Calu3 (cell line): ENCODE data around the gene PLBD2. TPM values are rescaled to one million over a fixed set of nuclear protein-coding genes. Genes with fewer than 3 reads are reported as not detected.
A peak's percentile ranks its signal among the peaks of the same experiment; 100 is the strongest.
"Not testable (repeated sequence)": the region's sequence is repeated elsewhere in the genome, so short reads cannot be mapped to it uniquely, and the experiment has no call there.

Experiments used
- BruUV-seq: library from RNA; stranded (reverse); fragments of 400-500 nt; replicated peaks from 2 replicates; lab custom pipeline; 2021; lab: Mats Ljungman, UMichigan
- CTCF ChIA-PET: fragments of 300-600 bp; sonication (Branson Sonifier 250); formaldehyde crosslinking; loops from one replicate; lab custom pipeline; 2022; ENCODE audit warnings: antibody characterized with exemption; lab: Charles Lee
- DNase-seq: peaks from one replicate; pipeline ENCODE4 v3.0.0; 2022
- H3K27ac Mint-ChIP-seq: one replicate; pipeline ENCODE4 v1.8.0; 2022; ENCODE audit warnings: mixed read lengths; ENCODE audit not compliant: unreplicated experiment
- H3K27me3 Mint-ChIP-seq: one replicate; pipeline ENCODE4 v1.8.0; 2022; ENCODE audit warnings: mixed read lengths; ENCODE audit not compliant: unreplicated experiment
- H3K36me3 Mint-ChIP-seq: one replicate; pipeline ENCODE4 v1.8.0; 2022; ENCODE audit warnings: mild to moderate bottlenecking, moderate library complexity, mixed read lengths; ENCODE audit not compliant: insufficient read depth, unreplicated experiment
- H3K4me1 Mint-ChIP-seq: one replicate; pipeline ENCODE4 v1.8.0; 2022; ENCODE audit warnings: mild to moderate bottlenecking, low read depth, mixed read lengths; ENCODE audit not compliant: unreplicated experiment
- H3K4me3 Mint-ChIP-seq: one replicate; pipeline ENCODE4 v1.8.0; 2022; ENCODE audit warnings: mild to moderate bottlenecking, low read depth, moderate library complexity, mixed read lengths; ENCODE audit not compliant: unreplicated experiment
- H3K9me3 Mint-ChIP-seq: one replicate; pipeline ENCODE4 v1.8.0; 2022; ENCODE audit warnings: low read depth, mixed read lengths; ENCODE audit not compliant: unreplicated experiment
- CTCF ChIP-seq: fragments of 200-600 bp; IDR thresholded peaks from one replicate; pipeline ENCODE4 v1.8.0; 2022; ENCODE audit warnings: antibody characterized with exemption; ENCODE audit not compliant: unreplicated experiment
- intact Hi-C: fragments of 100-400 bp; cut with micrococcal nuclease; formaldehyde crosslinking; loops from one replicate; pipeline ENCODE4 v1.10.0; 2022; ENCODE audit not compliant: unreplicated experiment
- total RNA-seq: library from RNA; stranded (reverse); gene quantifications from 2 replicates; pipeline ENCODE4 v1.2.3, GENCODE V29; 2022

PLBD2 gene
- total RNA-seq, 1 experiment from 2014 or later: 31.5 TPM

GRCh38 chr12:113351089-113351488 is 7.3 kb upstream of the PLBD2 start:
- H3K36me3 Mint-ChIP-seq: no peaks in the 10 kb centered on the region
- CTCF ChIA-PET: interaction anchor here (1.3 kb wide), 1 partner anchor 10 kb away, joined by 3 read pairs; no protein-coding TSS in a partner anchor
- H3K27me3 Mint-ChIP-seq: peaks cover 52% of the 10 kb centered on the region
- intact Hi-C loops: no loop called here
- no peaks in the 10 kb centered on the region for H3K9me3 Mint-ChIP-seq
- BruUV-seq: no TSS peak
- no peak overlapping the region for H3K27ac Mint-ChIP-seq
- no peak for DNase-seq
- H3K4me1 Mint-ChIP-seq: no peaks in the 10 kb centered on the region
- no peak overlapping the region for H3K4me3 Mint-ChIP-seq
- TF ChIP-seq CTCF: no peak

GRCh38 chr12:113354192-113354591 is 4.2 kb upstream of the PLBD2 start:
- H3K4me3 Mint-ChIP-seq, intact Hi-C loops, DNase-seq, H3K4me1 Mint-ChIP-seq, H3K9me3 Mint-ChIP-seq, H3K27ac Mint-ChIP-seq, CTCF ChIA-PET, BruUV-seq: not testable (repeated sequence)
- Mint-ChIP-seq H3K27me3 (peaks cover 44% of the 10 kb centered on the region), H3K36me3 (peaks cover 14% of the 10 kb centered on the region)

- CTCF ChIA-PET: interaction anchor here (0.8 kb wide), 1 partner anchor 59 kb away, joined by 3 read pairs; no protein-coding TSS in a partner anchor
- no peak for TF ChIP-seq CTCF
- intact Hi-C loops: loop anchor here (5.0 kb wide), 1 partner anchor 162 kb away; no protein-coding TSS in a partner anchor
- Mint-ChIP-seq H3K27me3 (no peaks in the 10 kb centered on the region), H3K9me3 (no peaks in the 10 kb centered on the region), H3K36me3 (peaks cover 19% of the 10 kb centered on the region), H3K4me1 (peaks cover 13% of the 10 kb centered on the region), H3K27ac (no peak overlapping the region), H3K4me3 (peak overlapping the region; percentile 75)
- DNase-seq: no peak
- no TSS peak for BruUV-seq
Measured at GRCh38 chr12:113359133-113359938, 949 bp downstream of the PLBD2 start.

- Mint-ChIP-seq H3K36me3 (peaks cover 19% of the 10 kb centered on the region), H3K27me3 (no peaks in the 10 kb centered on the region), H3K27ac (no peak overlapping the region), H3K4me1 (peaks cover 13% of the 10 kb centered on the region), H3K9me3 (no peaks in the 10 kb centered on the region), H3K4me3 (peak overlapping the region; percentile 75)
- CTCF ChIA-PET: no interaction called here
- no TSS peak for BruUV-seq
- DNase-seq: no peak
- TF ChIP-seq CTCF: no peak
- intact Hi-C loops: loop anchor here (5.0 kb wide), 1 partner anchor 163 kb away; no protein-coding TSS in a partner anchor
Measured at GRCh38 chr12:113359939-113360748, 1.8 kb downstream of the PLBD2 start.
